ENCODE results near the gene CAMK1. TPM values are rescaled to one million over a fixed set of nuclear protein-coding genes. Genes with fewer than 3 reads are reported as not detected.

The CAMK1 gene
- total and polyA plus RNA-seq, 2 donors (not counting 1 experiment from before 2014, with no cell fraction given) = 27.7 to 64.2 TPM

DNA sequence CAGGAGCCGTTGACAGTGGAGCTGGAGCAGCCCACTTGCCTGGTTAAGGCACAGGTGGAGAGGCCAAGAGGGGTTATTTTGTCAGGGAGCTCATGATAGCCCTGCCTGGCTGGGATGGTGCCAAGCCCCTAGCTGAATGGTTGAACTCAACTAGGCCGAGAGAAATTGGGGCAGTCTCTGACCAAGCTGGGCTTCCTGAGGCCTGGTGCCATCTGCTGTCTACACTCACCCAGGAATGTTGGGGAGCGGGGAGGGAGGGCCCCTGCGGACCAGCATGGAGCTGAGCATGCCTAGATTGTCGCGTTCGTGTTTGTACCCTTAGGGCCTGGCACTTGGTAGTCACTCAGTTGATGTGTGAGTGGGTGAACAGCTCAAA is 37.0 kb downstream of the CAMK1 start:
- H3K79me2 ChIP-seq (ENCODE audit: control insufficient read depth, insufficient read depth, low read length) = peaks cover 35% of the 10 kb centered on the region
- H3K4me3 ChIP-seq (replicated peaks in 1 of 4; ENCODE audit: control extremely low read depth in 1 of 4, insufficient read depth in 1 of 4, low read depth in 3 of 4, low read length in 4 of 4) = peak overlapping the region; percentile 51 to 92 (median 80)
- no peak for DNase-seq (ENCODE audit: low read depth in 2 of 2)
- peak overlapping the region; percentile 93 for H3K4me2 ChIP-seq (ENCODE audit: extremely low read depth, insufficient read depth, low read length)
- peak overlapping the region; percentile 100 for H3K9ac ChIP-seq (ENCODE audit: insufficient read depth, low read length)
- H3K9me3 ChIP-seq (ENCODE audit: control insufficient read depth, insufficient read depth, low read depth, low read length) = no peaks in the 10 kb centered on the region
- H3K27ac ChIP-seq (ENCODE audit: insufficient read depth, low read length) = peak overlapping the region; percentile 99
- peaks cover 5% of the 10 kb centered on the region for H3K4me1 ChIP-seq (ENCODE audit: control insufficient read depth, extremely low read depth, insufficient read depth, low read length)
- H3K27me3 ChIP-seq (ENCODE audit: control insufficient read depth, insufficient read depth, low read length) = no peaks in the 10 kb centered on the region
- no peak for TF ChIP-seq EZH2 (IDR thresholded peaks at IDR 0.05; ENCODE audit: low read length, missing control alignments)
- TF ChIP-seq, protein P1, sequence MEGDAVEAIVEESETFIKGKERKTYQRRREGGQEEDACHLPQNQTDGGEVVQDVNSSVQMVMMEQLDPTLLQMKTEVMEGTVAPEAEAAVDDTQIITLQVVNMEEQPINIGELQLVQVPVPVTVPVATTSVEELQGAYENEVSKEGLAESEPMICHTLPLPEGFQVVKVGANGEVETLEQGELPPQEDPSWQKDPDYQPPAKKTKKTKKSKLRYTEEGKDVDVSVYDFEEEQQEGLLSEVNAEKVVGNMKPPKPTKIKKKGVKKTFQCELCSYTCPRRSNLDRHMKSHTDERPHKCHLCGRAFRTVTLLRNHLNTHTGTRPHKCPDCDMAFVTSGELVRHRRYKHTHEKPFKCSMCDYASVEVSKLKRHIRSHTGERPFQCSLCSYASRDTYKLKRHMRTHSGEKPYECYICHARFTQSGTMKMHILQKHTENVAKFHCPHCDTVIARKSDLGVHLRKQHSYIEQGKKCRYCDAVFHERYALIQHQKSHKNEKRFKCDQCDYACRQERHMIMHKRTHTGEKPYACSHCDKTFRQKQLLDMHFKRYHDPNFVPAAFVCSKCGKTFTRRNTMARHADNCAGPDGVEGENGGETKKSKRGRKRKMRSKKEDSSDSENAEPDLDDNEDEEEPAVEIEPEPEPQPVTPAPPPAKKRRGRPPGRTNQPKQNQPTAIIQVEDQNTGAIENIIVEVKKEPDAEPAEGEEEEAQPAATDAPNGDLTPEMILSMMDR (conservative IDR thresholded peaks at IDR 0.05 in 1 of 2, IDR thresholded peaks at IDR 0.05 in 1 of 2; ENCODE audit: low read depth in 1 of 2, low read length in 2 of 2) = no peak
- H3K36me3 ChIP-seq (ENCODE audit: control insufficient read depth, insufficient read depth, low read length) = peaks cover 10% of the 10 kb centered on the region
- H2AFZ ChIP-seq (ENCODE audit: low read length) = no peak overlapping the region
- no peaks in the 10 kb centered on the region for H4K20me1 ChIP-seq (ENCODE audit: control insufficient read depth, extremely low read depth, insufficient read depth, low read length)

DNA sequence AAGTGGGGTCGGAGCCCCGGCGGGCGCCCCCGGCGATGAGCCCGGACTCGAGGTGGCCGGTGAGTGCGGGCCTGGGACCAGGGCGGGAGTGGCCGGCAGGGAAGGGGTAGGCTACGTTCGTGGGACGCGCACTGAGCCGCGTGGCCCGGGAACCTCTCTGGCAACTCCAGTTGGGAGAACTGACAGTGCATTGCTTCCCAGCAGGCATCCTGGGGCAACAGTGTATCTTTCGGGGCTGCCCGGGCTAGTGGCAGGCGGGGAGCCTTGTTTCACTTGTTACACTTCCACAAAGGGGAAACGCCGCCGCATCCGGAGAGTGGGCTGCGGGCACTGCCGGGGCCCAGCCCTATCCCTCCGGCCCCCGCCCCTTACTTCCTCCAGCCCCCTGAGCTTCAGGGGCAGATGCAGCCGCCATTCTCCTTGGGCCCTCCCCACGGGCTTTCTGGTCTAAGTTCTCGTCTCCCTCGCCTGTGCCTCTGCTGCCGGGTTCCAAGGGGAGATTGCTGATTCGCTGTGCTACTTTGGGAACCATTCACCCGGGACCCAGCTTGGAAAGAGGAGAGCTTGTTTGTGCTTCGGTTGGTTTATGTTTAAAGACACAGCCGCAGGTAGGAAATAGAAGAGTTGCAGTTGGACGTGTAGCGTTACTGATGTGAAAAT is 37.5 kb downstream of the CAMK1 start:
- no peaks in the 10 kb centered on the region for H3K9me3 ChIP-seq (ENCODE audit: control insufficient read depth, insufficient read depth, low read depth, low read length)
- peak overlapping the region; percentile 100 for H3K9ac ChIP-seq (ENCODE audit: insufficient read depth, low read length)
- no peaks in the 10 kb centered on the region for H3K27me3 ChIP-seq (ENCODE audit: control insufficient read depth, insufficient read depth, low read length)
- H3K4me1 ChIP-seq (ENCODE audit: control insufficient read depth, extremely low read depth, insufficient read depth, low read length) = peaks cover 5% of the 10 kb centered on the region
- H3K4me3 ChIP-seq (replicated peaks in 1 of 4; ENCODE audit: control extremely low read depth in 1 of 4, insufficient read depth in 1 of 4, low read depth in 3 of 4, low read length in 4 of 4) = peak overlapping the region; percentile 51 to 92 (median 80)
- peak overlapping the region; percentile 93 for H3K4me2 ChIP-seq (ENCODE audit: extremely low read depth, insufficient read depth, low read length)
- no peak for TF ChIP-seq EZH2 (IDR thresholded peaks at IDR 0.05; ENCODE audit: low read length, missing control alignments)
- TF ChIP-seq, protein P1 (conservative IDR thresholded peaks at IDR 0.05 in 1 of 2, IDR thresholded peaks at IDR 0.05 in 1 of 2; ENCODE audit: low read depth in 1 of 2, low read length in 2 of 2) = no peak
- no peak overlapping the region for H2AFZ ChIP-seq (ENCODE audit: low read length)
- peak overlapping the region; percentile 99 for H3K27ac ChIP-seq (ENCODE audit: insufficient read depth, low read length)
- H3K79me2 ChIP-seq (ENCODE audit: control insufficient read depth, insufficient read depth, low read length) = peaks cover 35% of the 10 kb centered on the region
- H3K36me3 ChIP-seq (ENCODE audit: control insufficient read depth, insufficient read depth, low read length) = peaks cover 10% of the 10 kb centered on the region
- H4K20me1 ChIP-seq (ENCODE audit: control insufficient read depth, extremely low read depth, insufficient read depth, low read length) = no peaks in the 10 kb centered on the region
- DNase-seq (ENCODE audit: low read depth in 2 of 2) = no peak

DNA sequence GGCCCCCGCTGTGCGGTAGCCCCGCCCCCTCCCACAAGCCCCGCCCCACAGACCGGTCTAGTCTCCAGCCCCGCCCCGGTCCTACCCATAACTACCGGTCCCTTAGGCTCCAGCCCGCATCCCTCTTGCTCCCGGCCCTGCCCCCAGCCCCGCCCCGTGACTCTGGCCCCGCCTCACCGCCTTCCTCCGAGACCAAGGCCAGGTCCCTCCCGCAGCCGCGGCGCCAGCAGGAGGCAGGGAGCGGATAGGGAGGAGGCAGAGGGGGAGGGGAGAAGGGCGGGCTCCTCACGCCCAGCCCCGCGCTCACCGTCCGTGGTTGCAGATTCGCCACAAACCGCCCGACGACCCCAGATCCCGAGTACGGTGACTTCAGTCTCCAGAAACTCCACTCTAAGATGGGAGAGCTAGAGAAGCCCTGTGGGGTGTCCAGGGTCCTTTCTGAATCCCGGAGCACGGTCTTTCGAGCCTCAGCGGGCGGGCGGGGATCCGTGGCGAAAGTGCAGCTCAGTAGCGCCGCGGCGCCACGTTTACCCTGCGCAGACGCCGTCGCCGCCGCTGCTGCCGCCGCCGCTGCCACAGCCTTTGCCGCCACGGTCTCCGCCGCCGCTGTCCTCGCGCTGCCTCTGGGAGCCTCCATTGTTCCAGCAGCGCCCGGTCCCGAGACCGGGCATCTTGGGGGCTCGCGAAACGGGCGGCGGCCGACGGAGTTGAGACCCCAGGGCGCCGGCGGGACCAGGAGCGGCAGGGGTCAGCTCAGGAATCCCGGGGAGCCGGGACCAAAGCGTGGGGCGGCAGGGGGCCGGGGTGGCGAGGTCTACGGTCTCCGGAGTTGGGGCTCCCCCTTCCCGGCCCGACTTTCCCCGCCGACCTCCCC is 38.3 kb downstream of the CAMK1 start, which contains the start of gene BRPF1:
TSS of gene BRPF1 (plus strand) at position 530 of the 874 bp plus-strand sequence. CDS start 2,406 bp downstream, outside the sequence.
- Histone ChIP-seq H4K20me1 (ENCODE audit: control insufficient read depth, extremely low read depth, insufficient read depth, low read length) (no peaks in the 10 kb centered on the region), H2AFZ (ENCODE audit: low read length) (peak within 1 kb of the TSS; percentile 96), H3K27me3 (ENCODE audit: control insufficient read depth, insufficient read depth, low read length) (no peaks in the 10 kb centered on the region), H3K9ac (ENCODE audit: insufficient read depth, low read length) (peak within 1 kb of the TSS; percentile 100), H3K79me2 (ENCODE audit: control insufficient read depth, insufficient read depth, low read length) (peaks cover 31% of the 10 kb centered on the region), H3K27ac (ENCODE audit: insufficient read depth, low read length) (peak within 1 kb of the TSS; percentile 99), H3K9me3 (ENCODE audit: control insufficient read depth, insufficient read depth, low read depth, low read length) (no peaks in the 10 kb centered on the region), H3K4me3 (replicated peaks in 1 of 4; ENCODE audit: control extremely low read depth in 1 of 4, insufficient read depth in 1 of 4, low read depth in 3 of 4, low read length in 4 of 4) (peak within 1 kb of the TSS; percentile 54 to 92 (median 80)), H3K36me3 (ENCODE audit: control insufficient read depth, insufficient read depth, low read length) (peaks cover 7% of the 10 kb centered on the region), H3K4me2 (ENCODE audit: extremely low read depth, insufficient read depth, low read length) (peak within 1 kb of the TSS; percentile 94), H3K4me1 (ENCODE audit: control insufficient read depth, extremely low read depth, insufficient read depth, low read length) (peaks cover 5% of the 10 kb centered on the region)
- TF ChIP-seq, protein P1 (conservative IDR thresholded peaks at IDR 0.05 in 1 of 2, IDR thresholded peaks at IDR 0.05 in 1 of 2; ENCODE audit: low read depth in 1 of 2, low read length in 2 of 2) = peak in 1 of 2 donors; percentile 9
- TF ChIP-seq EZH2 (IDR thresholded peaks at IDR 0.05; ENCODE audit: low read length, missing control alignments) = no peak
- DNase-seq (ENCODE audit: low read depth in 2 of 2) = peak; percentile 99
